Mucosa of descending colon (tissue), 3 donors: Measurements from ENCODE around the gene RPTOR. TPM values are rescaled to one million over a fixed set of nuclear protein-coding genes. Genes with fewer than 3 reads are reported as not detected.

Experiments used
- ATAC-seq: fragments of 200-7000 bp; cut with Tn5 transposase; one replicate; pipeline ENCODE4 v1.9.1; 2020; ENCODE audit warnings: mild to moderate bottlenecking, moderate library complexity
- DNase-seq, 3 donors: peaks; one replicate each; pipeline ENCODE4 v3.0.0-alpha.2; 2020
- H3K36me3 ChIP-seq: fragments of 200-600 bp; one replicate; pipeline ENCODE4 v1.8.0; 2021; ENCODE audit warnings: low read depth, mild to moderate bottlenecking
- H3K4me1 ChIP-seq: fragments of 200-600 bp; one replicate; pipeline ENCODE4 v1.8.0; 2021; ENCODE audit warnings: low read depth, mild to moderate bottlenecking
- H3K4me3 ChIP-seq: fragments of 200-600 bp; one replicate; pipeline ENCODE4 v1.8.0; 2021; ENCODE audit warnings: mild to moderate bottlenecking
- H3K9me3 ChIP-seq: fragments of 200-600 bp; one replicate; pipeline ENCODE4 v1.8.0; 2021; ENCODE audit warnings: mild to moderate bottlenecking
- CTCF ChIP-seq: fragments of 200-600 bp; IDR thresholded peaks from one replicate; pipeline ENCODE4 v1.8.0; 2022; ENCODE audit warnings: antibody characterized with exemption, mild to moderate bottlenecking
- intact Hi-C, 2 donors: fragments of 100-400 bp; cut with DNase I in 1 of 2; cut with micrococcal nuclease in 1 of 2; formaldehyde crosslinking; loops; one replicate each; pipeline versions ENCODE4 v1.11.0 to v1.11.1; 2022; cut with DNase I, micrococcal nuclease
- total RNA-seq, 3 donors: library from RNA; stranded (reverse); fragmentation: NEBNext Ultra II Directional in 2 of 3; extraction: Animal tissue kit (Norgen Biotek cat#: 25700) in 2 of 3; gene quantifications; one replicate each; pipeline versions ENCODE4 v1.2.1 to v1.2.4, GENCODE V29; 2021 to 2023
- donor health status: DM: no; HTN: no; CAD: no; lungs with moderate emphysema.
- donor health status: DM: no; HTN: no; CAD: no.
- donor health status: DM: no; HTN: yes; CAD: no.

The RPTOR gene
- total RNA-seq, 3 donors from 2014 or later: 30.5 to 44.4 (median 37.2) TPM

- DNase-seq (no peak), ATAC-seq (no peak)
- intact Hi-C loops: no loop called here
- Histone ChIP-seq H3K4me3 (no peak overlapping the region), H3K4me1 (peaks cover 16% of the 10 kb centered on the region), H3K9me3 (no peaks in the 10 kb centered on the region), H3K36me3 (no peaks in the 10 kb centered on the region)
- TF ChIP-seq CTCF: no peak
These were observed 299.1 kb downstream of the RPTOR start for GRCh38 chr17:80843741-80844156.

- TF ChIP-seq CTCF: no peak
- Histone ChIP-seq H3K36me3 (no peaks in the 10 kb centered on the region), H3K9me3 (no peaks in the 10 kb centered on the region), H3K4me3 (no peak overlapping the region), H3K4me1 (peaks cover 16% of the 10 kb centered on the region)
- DNase-seq: no peak
- intact Hi-C loops: no loop called here
- no peak for ATAC-seq
These were observed 299.9 kb downstream of the RPTOR start for GRCh38 chr17:80844418-80844990.

- H3K9me3 ChIP-seq: no peaks in the 10 kb centered on the region
- intact Hi-C loops: no loop called here
- DNase-seq (no peak), ATAC-seq (no peak)
- peaks cover 16% of the 10 kb centered on the region for H3K4me1 ChIP-seq
- no peaks in the 10 kb centered on the region for H3K36me3 ChIP-seq
- TF ChIP-seq CTCF: no peak
- H3K4me3 ChIP-seq: no peak overlapping the region
These were observed 300.6 kb downstream of the RPTOR start for GRCh38 chr17:80845069-80845862.

- intact Hi-C loops: no loop called here
- peak; percentile 4 for ATAC-seq
- peak; percentile 27 to 55 (median 52) for DNase-seq
These were observed 301.4 kb downstream of the RPTOR start for GRCh38 chr17:80845863-80846671.

More at GRCh38 chr17:80845863-80846671, 301.4 kb downstream of the RPTOR start:
- no peak for TF ChIP-seq CTCF
- Histone ChIP-seq H3K36me3 (no peaks in the 10 kb centered on the region), H3K9me3 (no peaks in the 10 kb centered on the region), H3K4me3 (no peak overlapping the region), H3K4me1 (peaks cover 16% of the 10 kb centered on the region)
